Measurements from ENCODE around the gene CAPN11.
A peak's percentile ranks its signal among the peaks of the same experiment; 100 is the strongest.

CAPN11 gene

DNA sequence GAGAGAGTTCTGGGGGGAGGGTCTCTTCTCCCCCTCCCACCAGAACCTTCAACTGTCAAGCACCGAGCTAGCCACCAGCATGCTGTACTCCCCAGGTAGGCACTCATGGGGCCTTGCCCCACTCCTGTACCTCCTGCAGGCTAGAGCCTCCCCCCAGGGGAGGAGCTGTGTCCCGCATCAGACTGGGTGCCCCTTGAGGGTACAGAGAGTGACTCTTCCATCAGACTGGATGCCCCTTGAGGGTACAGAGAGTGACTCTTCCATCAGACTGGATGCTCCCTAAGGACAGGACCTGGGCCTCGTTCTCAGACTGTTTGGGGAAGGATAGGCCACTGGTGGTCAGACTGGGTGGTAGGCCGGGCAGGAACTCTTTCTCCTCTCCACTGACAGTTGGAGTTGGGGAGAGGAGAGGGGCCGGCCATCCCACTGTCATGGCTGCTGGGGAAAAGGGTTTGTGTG lies at the start of gene CAPN11:
Gene CAPN11 (plus strand): TSS at position 51 of the 459 bp plus-strand sequence. CDS start 29 bp downstream, at position 80.
- no peak for DNase-seq

DNA sequence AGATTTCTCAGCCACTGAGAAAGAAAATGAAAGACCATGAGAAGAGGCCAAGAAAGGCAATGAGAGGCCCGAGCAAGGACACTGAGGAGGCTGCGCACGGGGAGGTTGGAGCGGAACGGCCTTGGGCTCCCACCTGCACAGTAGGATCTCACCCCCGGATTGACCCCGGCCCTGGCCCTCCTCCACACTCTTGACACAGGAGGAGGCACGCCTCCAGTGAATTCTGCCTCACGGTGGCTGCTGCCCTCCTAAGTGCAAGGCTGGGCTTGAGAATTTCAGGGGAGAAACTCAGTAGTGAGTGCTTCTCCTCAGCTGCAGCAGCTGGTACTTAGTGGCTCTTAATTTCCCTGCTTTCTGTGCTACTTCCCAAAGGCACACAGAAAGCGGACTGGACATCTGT lies 49.4 kb upstream of the CAPN11 start:
- no peak for DNase-seq

DNA sequence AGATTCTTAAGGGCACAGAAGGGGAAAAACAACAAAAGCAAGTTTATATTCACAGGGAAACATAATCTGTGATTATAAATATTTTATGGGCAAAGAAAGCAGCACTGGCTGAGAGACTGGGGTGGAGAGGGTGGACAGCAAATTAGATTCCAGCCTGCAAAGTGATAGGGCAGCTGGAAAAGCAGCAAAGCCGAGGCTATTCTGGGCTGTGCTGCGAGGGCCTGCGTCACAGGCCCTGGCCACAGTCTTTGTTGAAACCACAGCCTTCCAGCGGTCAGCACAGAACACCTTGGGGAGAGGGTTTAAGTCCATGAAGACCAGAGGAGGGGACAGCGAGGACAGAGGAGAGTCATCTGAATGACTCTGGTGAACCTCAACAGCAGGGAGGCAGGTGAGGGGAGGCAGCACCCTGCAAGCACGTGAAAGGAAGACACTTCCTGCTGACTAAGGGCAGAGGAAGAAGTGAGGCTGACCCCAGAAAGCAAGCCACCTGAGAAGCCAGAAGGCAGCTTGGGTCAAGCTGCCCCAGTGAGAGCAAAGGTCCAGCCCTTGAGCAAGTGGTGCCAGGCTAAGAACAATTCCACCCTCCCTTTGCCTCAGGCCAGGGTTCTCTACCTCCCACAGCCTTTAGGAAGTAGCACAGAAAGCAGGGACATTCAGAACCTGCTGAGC lies 48.5 kb upstream of the CAPN11 start:
- no peak for DNase-seq

GRCh38 chr6:44110966-44111365 lies 47.7 kb upstream of the CAPN11 start:
- DNase-seq: no peak

DNA sequence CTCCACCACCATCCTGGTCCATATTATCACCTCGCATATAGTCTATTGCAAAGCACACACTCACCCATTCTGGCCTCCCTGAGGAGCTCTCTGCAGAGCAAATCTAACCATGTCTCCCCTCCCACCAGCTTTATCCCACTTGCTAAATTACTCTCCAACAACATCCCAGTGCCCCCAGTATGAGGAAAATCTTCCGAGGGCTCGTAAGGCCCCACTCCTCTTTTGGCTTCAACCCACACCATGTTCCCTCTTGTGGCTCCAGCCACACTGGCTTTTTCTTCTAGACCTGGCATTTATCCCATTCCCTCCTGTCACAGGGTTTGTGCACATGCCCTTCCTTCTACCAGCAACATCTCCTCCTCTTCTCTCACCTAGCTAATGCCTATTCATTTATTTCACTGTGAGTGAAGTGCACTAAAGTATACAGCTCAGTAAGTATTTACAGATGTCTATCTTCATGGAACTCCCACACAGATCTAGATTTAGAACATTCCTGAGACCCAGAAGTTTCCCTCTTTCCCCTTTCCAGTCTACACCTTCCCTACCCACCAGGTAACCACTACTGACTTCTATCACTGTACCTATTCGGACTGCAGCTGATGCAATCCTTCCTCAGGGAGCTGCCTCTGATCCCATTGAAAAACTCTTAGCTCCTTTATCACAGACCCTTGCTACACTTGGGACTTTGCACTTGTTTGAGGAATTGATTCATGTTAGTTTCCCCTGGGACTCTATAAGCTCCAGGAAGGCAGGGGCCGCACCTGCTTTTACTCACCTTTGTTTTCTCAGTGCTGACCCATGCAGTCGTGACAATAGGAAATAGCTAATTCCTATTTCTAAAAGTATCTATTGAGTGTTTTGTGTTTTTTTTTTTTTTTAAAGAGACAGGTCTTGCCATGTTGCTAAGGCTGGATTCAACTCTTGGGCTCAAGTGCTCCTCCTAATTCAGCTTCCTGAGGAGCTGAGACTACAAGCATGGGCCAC lies 46.9 kb upstream of the CAPN11 start:
- DNase-seq: no peak

- no peak for DNase-seq
These were observed 45.2 kb upstream of the CAPN11 start for GRCh38 chr6:44113414-44113813.

- no peak for DNase-seq
These were observed 42.8 kb upstream of the CAPN11 start for GRCh38 chr6:44115866-44116265.

- DNase-seq: no peak
These were observed 41.8 kb upstream of the CAPN11 start for GRCh38 chr6:44116641-44117382.

- DNase-seq: no peak
These were observed 41.1 kb upstream of the CAPN11 start for GRCh38 chr6:44117397-44118128.

DNA sequence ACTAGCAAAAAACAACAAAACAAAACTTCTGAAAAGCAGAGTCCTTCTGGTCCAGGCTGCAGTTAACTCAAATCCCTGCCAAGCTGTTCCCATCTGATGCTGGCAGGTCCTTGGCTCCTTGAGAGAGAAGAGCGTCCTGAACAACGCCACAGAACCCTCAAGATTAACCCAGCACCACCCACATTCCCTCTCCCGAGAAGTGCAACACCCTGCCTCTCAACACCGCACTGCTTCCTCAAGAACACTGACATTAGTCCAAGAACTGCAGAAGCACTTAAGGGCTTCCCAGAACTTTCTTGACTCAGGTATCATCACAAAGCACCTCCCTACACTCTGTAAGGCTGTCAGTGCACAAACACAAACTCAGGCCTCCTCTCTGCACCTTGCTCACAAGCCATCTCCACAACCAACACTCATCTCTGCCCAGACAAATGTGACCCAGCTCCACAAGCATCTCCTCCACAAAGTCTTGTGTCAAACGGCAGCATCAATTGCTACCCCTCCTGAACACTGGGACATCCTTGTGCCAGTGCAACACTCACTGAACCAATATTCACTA lies 38.8 kb upstream of the CAPN11 start:
- DNase-seq: no peak

GRCh38 chr6:44120692-44121443 lies 37.8 kb upstream of the CAPN11 start:
- no peak for DNase-seq

DNA sequence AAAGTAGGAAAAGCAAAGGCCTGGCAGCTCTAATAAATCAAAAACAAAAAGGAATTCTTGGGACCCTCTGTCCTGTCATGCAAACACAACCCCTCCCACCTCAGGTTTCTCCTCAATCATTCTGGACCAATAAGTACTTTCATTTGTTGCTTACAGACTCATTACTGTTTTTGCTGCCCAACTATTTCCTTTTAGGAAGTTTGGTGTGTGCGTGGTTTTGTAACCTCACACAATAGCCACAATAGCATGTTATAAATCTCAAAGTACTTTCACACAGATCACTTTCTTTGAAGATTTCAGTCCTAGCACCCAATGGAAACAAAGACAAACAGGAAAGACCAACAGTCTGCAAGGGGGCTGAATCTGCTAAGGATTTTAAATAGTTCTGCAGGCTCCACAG lies 35.8 kb upstream of the CAPN11 start:
- DNase-seq: peak in 1 of 2 donors; percentile 9

DNA sequence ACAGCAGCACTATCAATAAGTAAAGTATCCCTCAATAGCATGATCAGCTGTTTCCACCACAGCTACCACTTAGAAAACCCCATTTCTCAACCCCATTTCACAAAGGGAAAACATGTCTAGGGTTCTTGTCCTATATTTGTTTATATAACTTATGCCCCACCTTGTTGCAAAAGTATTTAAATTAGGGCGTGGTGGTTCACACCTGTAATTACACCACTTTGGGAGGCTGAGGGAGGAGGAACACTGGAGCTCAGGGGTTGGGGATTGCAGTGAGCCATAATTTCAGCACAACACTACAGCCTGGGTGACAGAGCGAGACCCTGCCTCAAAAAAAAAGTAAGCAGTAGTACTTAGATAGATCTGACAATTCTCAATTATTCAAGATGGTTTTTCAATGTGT lies 35.1 kb upstream of the CAPN11 start:
- no peak for DNase-seq

- DNase-seq: peak; percentile 53 to 64
These were observed 32.1 kb upstream of the CAPN11 start for GRCh38 chr6:44126320-44127149.

DNA sequence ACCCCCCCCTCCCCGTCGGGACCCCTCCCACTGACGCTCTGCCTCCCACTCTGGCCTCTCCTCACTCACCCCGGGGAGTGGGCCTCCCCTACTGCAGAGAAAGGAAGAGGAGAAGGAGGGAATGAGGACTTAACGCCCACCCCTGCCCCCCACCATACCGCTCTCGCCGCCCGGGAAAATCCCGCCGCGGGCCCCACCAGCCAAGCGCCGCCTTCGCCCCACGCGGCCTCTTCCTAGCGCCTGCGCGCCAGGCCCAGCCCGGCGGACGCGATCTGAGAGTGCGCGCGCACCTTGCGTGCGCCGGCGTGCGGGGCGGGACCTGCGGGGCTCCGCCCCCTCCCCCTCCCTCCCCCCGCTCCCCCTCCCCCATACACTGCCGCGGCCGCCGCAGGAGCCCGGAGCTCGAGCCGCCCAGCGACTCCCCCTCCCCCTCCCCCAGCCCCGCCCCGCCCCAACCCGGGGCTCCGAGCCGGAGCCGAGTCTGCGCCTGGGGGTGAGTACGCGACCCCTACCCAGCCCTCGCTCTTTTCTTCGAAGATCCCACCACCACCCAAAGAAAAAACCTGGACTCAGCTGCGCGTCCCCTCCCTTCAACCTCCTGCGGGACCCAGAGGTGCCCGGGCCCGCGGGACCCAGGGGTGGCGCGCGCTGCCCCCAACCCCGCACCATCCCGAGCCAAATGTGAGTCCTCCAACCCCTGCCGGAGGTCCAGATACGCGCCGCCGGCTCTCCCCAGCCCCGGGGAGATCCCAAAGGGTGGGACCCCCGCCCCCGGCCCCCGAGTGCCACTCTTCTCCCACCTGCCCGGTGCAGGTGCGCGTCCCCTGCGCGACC lies 31.2 kb upstream of the CAPN11 start, which contains the start of the genes MRPL14 and TMEM63B:
Gene MRPL14 (minus strand): TSS at position 267 of the 834 bp plus-strand sequence. CDS start 10,841 bp downstream, outside the sequence.
Gene TMEM63B (plus strand): TSS at position 369 of the 834 bp plus-strand sequence. CDS start 7,031 bp downstream, outside the sequence.
- DNase-seq: peak; percentile 59 to 62

- DNase-seq: peak in 1 of 2 donors; percentile 6
These were observed 30.4 kb upstream of the CAPN11 start for GRCh38 chr6:44128020-44128917.

GRCh38 chr6:44129841-44130322 lies 28.7 kb upstream of the CAPN11 start:
- no peak for DNase-seq

DNA sequence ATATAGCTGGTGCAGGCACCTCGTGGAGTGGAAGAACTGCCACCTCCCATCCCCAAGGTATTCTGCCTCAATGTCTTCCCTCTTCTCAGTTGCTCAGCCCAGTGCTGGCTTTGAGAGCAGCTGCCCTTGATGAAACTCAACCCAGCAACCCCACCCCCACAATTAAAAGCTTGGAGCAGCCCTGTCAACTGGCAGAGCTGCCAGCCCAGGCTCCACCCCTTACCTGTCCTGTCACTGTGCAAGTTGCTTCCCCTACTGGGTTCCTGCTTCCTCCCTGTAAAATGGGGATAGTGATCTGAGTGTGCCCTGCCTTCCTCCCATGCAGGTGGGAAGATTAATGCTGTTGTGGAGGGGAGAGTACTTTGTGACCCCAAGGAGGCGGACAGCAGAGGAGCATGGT lies 26.7 kb upstream of the CAPN11 start:
- DNase-seq: no peak
